Left ventricle myocardium inferior (tissue), 1 donor: ENCODE measurements around the gene BNC2. TPM values are rescaled to one million over a fixed set of nuclear protein-coding genes. Genes with fewer than 3 reads are reported as not detected.

Source experiments
- DNase-seq: peaks from one replicate; pipeline ENCODE4 v3.0.0-alpha.2; 2020
- H3K27ac ChIP-seq: fragments of 200-600 bp; replicated peaks from 2 replicates; pipeline ENCODE4 v1.8.0; 2021
- H3K27me3 ChIP-seq: fragments of 200-600 bp; 2 replicates; pipeline ENCODE4 v1.8.0; 2021; ENCODE audit warnings: low read depth
- H3K36me3 ChIP-seq: fragments of 200-600 bp; 2 replicates; pipeline ENCODE4 v1.8.0; 2021
- H3K4me1 ChIP-seq: fragments of 200-600 bp; 2 replicates; pipeline ENCODE4 v1.8.0; 2021
- H3K4me3 ChIP-seq: fragments of 200-600 bp; 2 replicates; pipeline ENCODE4 v1.8.0; 2021; ENCODE audit warnings: mild to moderate bottlenecking, moderate library complexity
- H3K9me3 ChIP-seq: fragments of 200-600 bp; replicated peaks from 2 replicates; pipeline ENCODE4 v1.8.0; 2021
- CTCF ChIP-seq: fragments of 200-600 bp; IDR thresholded peaks from 2 replicates; pipeline ENCODE4 v1.8.0; 2021; ENCODE audit warnings: antibody characterized with exemption, mild to moderate bottlenecking, borderline replicate concordance
- intact Hi-C: fragments of 100-400 bp; cut with micrococcal nuclease; formaldehyde crosslinking; loops from one replicate; pipeline ENCODE4 v1.11.0; 2022
- total RNA-seq: library from RNA; stranded (reverse); fragmentation: NEBNext Ultra II Directional; extraction: Animal tissue kit (Norgen Biotek cat#: 25700); gene quantifications from one replicate; pipeline ENCODE4 v1.2.1, GENCODE V29; 2021
- donor health status: DM: no; HTN: yes; CAD: no; lungs with severe emphysema.

BNC2 gene
- total RNA-seq, 1 donor from 2014 or later: 3.5 TPM

GRCh38 chr9:16501141-16501540 lies 369.3 kb downstream of the BNC2 start:
- H3K27ac ChIP-seq: no peak overlapping the region
- no peak overlapping the region for H3K4me3 ChIP-seq
- H3K27me3 ChIP-seq: no peaks in the 10 kb centered on the region
- H3K36me3 ChIP-seq: no peaks in the 10 kb centered on the region
- H3K4me1 ChIP-seq: no peaks in the 10 kb centered on the region
- H3K9me3 ChIP-seq: no peaks in the 10 kb centered on the region
- no peak for TF ChIP-seq CTCF
- no peak for DNase-seq
- intact Hi-C loops: no loop called here

GRCh38 chr9:16500386-16500785 lies 370.1 kb downstream of the BNC2 start:
- no peak for DNase-seq
- no peaks in the 10 kb centered on the region for H3K36me3 ChIP-seq
- no peaks in the 10 kb centered on the region for H3K9me3 ChIP-seq
- no peak overlapping the region for H3K4me3 ChIP-seq
- intact Hi-C loops: no loop called here
- no peak overlapping the region for H3K27ac ChIP-seq
- no peak for TF ChIP-seq CTCF
- no peaks in the 10 kb centered on the region for H3K4me1 ChIP-seq
- H3K27me3 ChIP-seq: no peaks in the 10 kb centered on the region

- no peak for TF ChIP-seq CTCF
- H3K4me3 ChIP-seq: no peak overlapping the region
- no peak for DNase-seq
- intact Hi-C loops: no loop called here
- no peak overlapping the region for H3K27ac ChIP-seq
- no peaks in the 10 kb centered on the region for H3K36me3 ChIP-seq
- no peaks in the 10 kb centered on the region for H3K27me3 ChIP-seq
- no peaks in the 10 kb centered on the region for H3K9me3 ChIP-seq
- H3K4me1 ChIP-seq: no peaks in the 10 kb centered on the region
Measured at GRCh38 chr9:16499892-16500291, 370.6 kb downstream of the BNC2 start.

GRCh38 chr9:16496908-16497307 lies 373.6 kb downstream of the BNC2 start:
- H3K4me1 ChIP-seq: no peaks in the 10 kb centered on the region
- TF ChIP-seq CTCF: no peak
- H3K27ac ChIP-seq: no peak overlapping the region
- intact Hi-C loops: no loop called here
- H3K4me3 ChIP-seq: no peak overlapping the region
- no peaks in the 10 kb centered on the region for H3K36me3 ChIP-seq
- H3K27me3 ChIP-seq: no peaks in the 10 kb centered on the region
- H3K9me3 ChIP-seq: no peaks in the 10 kb centered on the region
- no peak for DNase-seq

GRCh38 chr9:16487915-16488314 lies 382.6 kb downstream of the BNC2 start:
- H3K4me1 ChIP-seq: no peaks in the 10 kb centered on the region
- no peak for TF ChIP-seq CTCF
- no peak overlapping the region for H3K4me3 ChIP-seq
- DNase-seq: no peak
- H3K27ac ChIP-seq: no peak overlapping the region
- no peaks in the 10 kb centered on the region for H3K9me3 ChIP-seq
- H3K36me3 ChIP-seq: no peaks in the 10 kb centered on the region
- intact Hi-C loops: no loop called here
- H3K27me3 ChIP-seq: peaks cover under 1% of the 10 kb centered on the region
